ENCODE measurements around the gene UTS2R. TPM values are rescaled to one million over a fixed set of nuclear protein-coding genes. Genes with fewer than 3 reads are reported as not detected.

Gene UTS2R
- total RNA-seq, 4 donors from 2014 or later: not detected

GRCh38 chr17:82361885-82362633, 9.5 kb upstream of the UTS2R start:
- no peak overlapping the region for H3K27ac ChIP-seq (replicated peaks in 1 of 4)
- no peaks in the 10 kb centered on the region for H3K36me3 ChIP-seq
- H3K9me3 ChIP-seq: no peaks in the 10 kb centered on the region
- WGBS: 96% methylated on average over 6 of the region's 6 CpGs
- intact Hi-C loops (cut with DNase I): no loop called here
- DNase-seq (ENCODE audit: extremely low spot score): no peak
- H3K4me1 ChIP-seq: peaks cover 0 to 4% (median 0%) of the 10 kb centered on the region in 4 donors
- peaks cover 0 to 21% (median 5%) of the 10 kb centered on the region in 4 donors for H3K27me3 ChIP-seq
- H3K4me3 ChIP-seq: no peak overlapping the region
- TF ChIP-seq EP300 (IDR thresholded peaks at IDR 0.05): no peak
- TF ChIP-seq POLR2A (IDR thresholded peaks at IDR 0.05; ENCODE audit: low read depth): no peak
- no peak for TF ChIP-seq CTCF (IDR thresholded peaks at IDR 0.05)
- no peak for TF ChIP-seq POLR2AphosphoS5 (IDR thresholded peaks at IDR 0.05)

- no peak for DNase-seq (ENCODE audit: extremely low spot score)
- no peaks in the 10 kb centered on the region for H3K36me3 ChIP-seq
- intact Hi-C loops (cut with DNase I): no loop called here
- no peak overlapping the region for H3K4me3 ChIP-seq
- peaks cover 0 to 31% (median 12%) of the 10 kb centered on the region in 4 donors for H3K27me3 ChIP-seq
- 80% methylated on average over 6 of the region's 6 CpGs for WGBS
- no peak for TF ChIP-seq POLR2A (IDR thresholded peaks at IDR 0.05; ENCODE audit: low read depth)
- no peak for TF ChIP-seq CTCF (IDR thresholded peaks at IDR 0.05)
- no peak for TF ChIP-seq EP300 (IDR thresholded peaks at IDR 0.05)
- TF ChIP-seq POLR2AphosphoS5 (IDR thresholded peaks at IDR 0.05): no peak
- no peaks in the 10 kb centered on the region for H3K9me3 ChIP-seq
- H3K27ac ChIP-seq (replicated peaks in 1 of 4): no peak overlapping the region
- H3K4me1 ChIP-seq: peaks cover 6 to 10% (median 8%) of the 10 kb centered on the region in 4 donors
Observed at GRCh38 chr17:82365606-82366295, 5.8 kb upstream of the UTS2R start.

GRCh38 chr17:82366749-82367148, 4.8 kb upstream of the UTS2R start:
- no peak overlapping the region for H3K27ac ChIP-seq (replicated peaks in 1 of 4)
- H3K9me3 ChIP-seq: no peaks in the 10 kb centered on the region
- intact Hi-C loops (cut with DNase I): no loop called here
- H3K27me3 ChIP-seq: peaks cover 0 to 41% (median 22%) of the 10 kb centered on the region in 4 donors
- no peak for TF ChIP-seq CTCF (IDR thresholded peaks at IDR 0.05)
- no peak for TF ChIP-seq POLR2AphosphoS5 (IDR thresholded peaks at IDR 0.05)
- no peak for TF ChIP-seq POLR2A (IDR thresholded peaks at IDR 0.05; ENCODE audit: low read depth)
- no peak for TF ChIP-seq EP300 (IDR thresholded peaks at IDR 0.05)
- peaks cover 11 to 20% (median 18%) of the 10 kb centered on the region in 4 donors for H3K4me1 ChIP-seq
- no peaks in the 10 kb centered on the region for H3K36me3 ChIP-seq
- 90% methylated on average over 7 of the region's 7 CpGs for WGBS
- DNase-seq (ENCODE audit: extremely low spot score): no peak
- H3K4me3 ChIP-seq: no peak overlapping the region

GRCh38 chr17:82367724-82368524, 3.6 kb upstream of the UTS2R start:
- peaks cover 11 to 26% (median 23%) of the 10 kb centered on the region in 4 donors for H3K4me1 ChIP-seq
- 79% methylated on average over 10 of the region's 14 CpGs for WGBS
- H3K36me3 ChIP-seq: no peaks in the 10 kb centered on the region
- intact Hi-C loops (cut with DNase I): no loop called here
- H3K27ac ChIP-seq (replicated peaks in 1 of 4): no peak overlapping the region
- peaks cover 0 to 53% (median 31%) of the 10 kb centered on the region in 4 donors for H3K27me3 ChIP-seq
- no peaks in the 10 kb centered on the region for H3K9me3 ChIP-seq
- DNase-seq (ENCODE audit: extremely low spot score): no peak
- TF ChIP-seq POLR2AphosphoS5 (IDR thresholded peaks at IDR 0.05) (no peak), EP300 (IDR thresholded peaks at IDR 0.05) (no peak), CTCF (IDR thresholded peaks at IDR 0.05) (no peak), POLR2A (IDR thresholded peaks at IDR 0.05; ENCODE audit: low read depth) (no peak)
- H3K4me3 ChIP-seq: no peak overlapping the region

Measured in esophagus muscularis mucosa (tissue), 4 donors.